ENCODE data around the gene OTOGL. TPM values are rescaled to one million over a fixed set of nuclear protein-coding genes. Genes with fewer than 3 reads are reported as not detected.

The OTOGL gene
- total RNA-seq, 4 donors from 2014 or later, result 0.72 to 1.2 (median 0.88) TPM

DNA sequence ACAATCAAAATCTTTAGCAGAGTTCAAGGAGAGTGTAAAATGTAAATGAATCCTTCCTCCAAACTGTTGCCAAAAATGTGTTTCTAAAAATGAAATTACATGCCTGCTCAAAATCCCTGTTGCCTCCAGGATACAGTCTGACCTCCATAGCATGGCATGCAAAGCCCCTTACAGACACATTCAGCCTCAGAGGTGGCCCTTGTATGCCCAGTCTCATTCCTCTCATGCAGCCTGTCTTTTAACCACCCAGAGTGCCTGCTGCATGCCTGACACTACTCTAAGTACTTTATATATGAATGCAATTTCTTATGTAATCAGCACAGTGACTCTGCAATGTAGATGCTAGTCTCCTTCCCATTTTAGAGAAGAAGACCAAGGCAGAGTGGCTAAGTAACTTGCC, 320.3 kb downstream of the OTOGL start:
- TF ChIP-seq EP300 (IDR thresholded peaks at IDR 0.05) (no peak), POLR2AphosphoS5 (IDR thresholded peaks at IDR 0.05) (no peak), POLR2A (IDR thresholded peaks at IDR 0.05) (no peak)
- TF ChIP-seq, protein P1, sequence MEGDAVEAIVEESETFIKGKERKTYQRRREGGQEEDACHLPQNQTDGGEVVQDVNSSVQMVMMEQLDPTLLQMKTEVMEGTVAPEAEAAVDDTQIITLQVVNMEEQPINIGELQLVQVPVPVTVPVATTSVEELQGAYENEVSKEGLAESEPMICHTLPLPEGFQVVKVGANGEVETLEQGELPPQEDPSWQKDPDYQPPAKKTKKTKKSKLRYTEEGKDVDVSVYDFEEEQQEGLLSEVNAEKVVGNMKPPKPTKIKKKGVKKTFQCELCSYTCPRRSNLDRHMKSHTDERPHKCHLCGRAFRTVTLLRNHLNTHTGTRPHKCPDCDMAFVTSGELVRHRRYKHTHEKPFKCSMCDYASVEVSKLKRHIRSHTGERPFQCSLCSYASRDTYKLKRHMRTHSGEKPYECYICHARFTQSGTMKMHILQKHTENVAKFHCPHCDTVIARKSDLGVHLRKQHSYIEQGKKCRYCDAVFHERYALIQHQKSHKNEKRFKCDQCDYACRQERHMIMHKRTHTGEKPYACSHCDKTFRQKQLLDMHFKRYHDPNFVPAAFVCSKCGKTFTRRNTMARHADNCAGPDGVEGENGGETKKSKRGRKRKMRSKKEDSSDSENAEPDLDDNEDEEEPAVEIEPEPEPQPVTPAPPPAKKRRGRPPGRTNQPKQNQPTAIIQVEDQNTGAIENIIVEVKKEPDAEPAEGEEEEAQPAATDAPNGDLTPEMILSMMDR (IDR thresholded peaks at IDR 0.05), result no peak
- H3K4me3 ChIP-seq, result no peak overlapping the region
- no peak for DNase-seq (ENCODE audit: low spot score in 2 of 2)
- no peaks in the 10 kb centered on the region for H3K27me3 ChIP-seq
- H3K9me3 ChIP-seq, result no peaks in the 10 kb centered on the region
- H3K36me3 ChIP-seq, result no peaks in the 10 kb centered on the region
- no peak overlapping the region for H3K27ac ChIP-seq
- no peaks in the 10 kb centered on the region for H3K4me1 ChIP-seq

DNA sequence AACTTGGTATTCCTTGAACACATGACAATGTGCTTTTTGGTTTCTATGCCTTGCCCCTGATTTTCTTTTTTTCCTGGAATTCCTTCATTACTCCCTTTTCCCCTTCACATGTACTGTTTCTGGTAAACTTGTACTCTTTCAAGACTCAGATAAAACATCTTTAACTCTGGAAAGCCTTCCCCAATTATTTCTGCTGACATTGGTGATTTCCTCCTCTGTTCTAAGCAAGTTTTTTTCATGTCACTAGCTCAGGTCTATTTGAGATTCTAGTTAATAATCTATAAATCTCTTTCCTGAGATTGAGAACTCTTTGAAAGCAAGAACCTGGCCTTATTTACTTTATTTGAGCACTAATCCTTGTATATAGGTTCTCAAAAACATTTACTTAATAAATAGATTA, 320.7 kb downstream of the OTOGL start:
- H3K4me3 ChIP-seq, result no peak overlapping the region
- no peaks in the 10 kb centered on the region for H3K9me3 ChIP-seq
- TF ChIP-seq POLR2AphosphoS5 (IDR thresholded peaks at IDR 0.05) (no peak), POLR2A (IDR thresholded peaks at IDR 0.05) (no peak), EP300 (IDR thresholded peaks at IDR 0.05) (no peak)
- TF ChIP-seq, protein P1 (IDR thresholded peaks at IDR 0.05), result no peak
- H3K27ac ChIP-seq, result no peak overlapping the region
- no peaks in the 10 kb centered on the region for H3K4me1 ChIP-seq
- no peaks in the 10 kb centered on the region for H3K27me3 ChIP-seq
- no peak for DNase-seq (ENCODE audit: low spot score in 2 of 2)
- no peaks in the 10 kb centered on the region for H3K36me3 ChIP-seq

- Histone ChIP-seq H3K9me3 (no peaks in the 10 kb centered on the region), H3K36me3 (no peaks in the 10 kb centered on the region), H3K4me3 (no peak overlapping the region), H3K27ac (no peak overlapping the region), H3K4me1 (no peaks in the 10 kb centered on the region), H3K27me3 (no peaks in the 10 kb centered on the region)
- WGBS, result 18% methylated on average over 2 of the region's 2 CpGs
- DNase-seq (ENCODE audit: low spot score in 2 of 2), result no peak
- TF ChIP-seq, protein P1 (IDR thresholded peaks at IDR 0.05), result no peak
- no peak for TF ChIP-seq POLR2AphosphoS5 (IDR thresholded peaks at IDR 0.05)
- TF ChIP-seq POLR2A (IDR thresholded peaks at IDR 0.05), result no peak
- no peak for TF ChIP-seq EP300 (IDR thresholded peaks at IDR 0.05)
Observed at GRCh38 chr12:80422550-80422949, 323.2 kb downstream of the OTOGL start.

Other genes starting within 250 kb of the OTOGL start
- 10 to 100 TPM; 39.0 to 88.6 (median 47.5) TPM for gene PPP1R12A, start 164.4 kb upstream of the OTOGL start, total RNA-seq

All from suprapubic skin (tissue), 4 donors.